Dermis blood vessel endothelial cell (primary cell): Measurements from ENCODE around the gene MTG2. TPM values are rescaled to one million over a fixed set of nuclear protein-coding genes. Genes with fewer than 3 reads are reported as not detected.

Experiments used
- total RNA-seq: library from RNA; depleted of rRNA; stranded (reverse); fragments of >200 nt; gene quantifications from 2 replicates; pipeline ENCODE4 v1.2.3, GENCODE V29; 2014

Gene MTG2
- total RNA-seq, 1 donor from 2014 or later: 26.7 TPM

Other genes starting within 250 kb of the MTG2 start
- gene TAF4, start 117.1 kb upstream of the MTG2 start, total RNA-seq: 3.6 and 7.6 TPM in 2 replicates
- 31.3 and 32.8 TPM in 2 replicates for gene LSM14B, start 60.6 kb upstream of the MTG2 start, total RNA-seq
- gene PSMA7, start 39.6 kb upstream of the MTG2 start, total RNA-seq: 450 and 557 TPM in 2 replicates
- 13.8 and 16.5 TPM in 2 replicates for gene SS18L1, start 39.3 kb upstream of the MTG2 start, total RNA-seq
- not detected in 2 replicates for gene HRH3, start 37.2 kb downstream of the MTG2 start, total RNA-seq
- 28.9 and 35.7 TPM in 2 replicates for gene OSBPL2, start 55.5 kb downstream of the MTG2 start, total RNA-seq
- gene ADRM1, start 120.0 kb downstream of the MTG2 start, total RNA-seq: 130 and 158 TPM in 2 replicates
- 55.8 and 127 TPM in 2 replicates for gene LAMA5, start 184.3 kb downstream of the MTG2 start, total RNA-seq
- gene RPS21, start 204.1 kb downstream of the MTG2 start, total RNA-seq: 226 and 1,095 TPM in 2 replicates
- gene CABLES2, start 224.3 kb downstream of the MTG2 start, total RNA-seq: 0.85 and 1.9 TPM in 2 replicates
- gene RBBP8NL, start 244.5 kb downstream of the MTG2 start, total RNA-seq: not detected in 2 replicates